Gastrocnemius medialis (tissue), 4 donors: ENCODE data around the gene HMCN1. TPM values are rescaled to one million over a fixed set of nuclear protein-coding genes. Genes with fewer than 3 reads are reported as not detected.

Experiments
- ATAC-seq, 2 donors: fragments of 150-250 bp; one replicate each; pipeline ENCODE4 v1.9.1; 2016
- DNase-seq, 2 donors: peaks; one replicate each; pipeline ENCODE4 v3.0.0-alpha.2; 2019
- H3K27ac ChIP-seq, 4 donors: fragments of 200-600 bp; sonication (generic); 1 replicate in 1 of 4; 2 replicates in 3 of 4; pipeline ENCODE4 v1.5.1; 2016 to 2018; ENCODE audit warnings: mild to moderate bottlenecking in 2 of 4, moderate library complexity in 1 of 4
- H3K27me3 ChIP-seq, 3 donors: fragments of 200-600 bp; sonication (generic) in 2 of 3; 1 replicate in 1 of 3; 2 replicates in 2 of 3; pipeline versions ENCODE4 v1.5.1 to v1.6.0; 2016 to 2019; ENCODE audit warnings: mild to moderate bottlenecking in 1 of 3, moderate library complexity in 1 of 3
- H3K36me3 ChIP-seq, 2 donors: fragments of 200-600 bp; sonication (generic) in 1 of 2; one replicate each; pipeline ENCODE4 v1.5.1; 2017 to 2018
- H3K4me1 ChIP-seq, 2 donors: fragments of 200-600 bp; sonication (generic) in 1 of 2; one replicate each; pipeline ENCODE4 v1.5.1; 2016 to 2017; ENCODE audit warnings: mild to moderate bottlenecking in 2 of 2
- H3K4me3 ChIP-seq, 4 donors: fragments of 200-600 bp; sonication (generic) in 3 of 4; 1 replicate in 1 of 4; 2 replicates in 3 of 4; pipeline ENCODE4 v1.5.1; 2016 to 2019; ENCODE audit warnings: mild to moderate bottlenecking in 2 of 4
- H3K9me3 ChIP-seq, 3 donors: fragments of 200-600 bp; sonication (generic) in 2 of 3; 1 replicate in 1 of 3; 2 replicates in 2 of 3; pipeline ENCODE4 v1.5.1; 2016 to 2019
- CTCF ChIP-seq, 5 experiments: fragments of 450-650 bp in 3 of 5; fragments of 200-600 bp in 2 of 5; sonication (generic) in 2 of 5; IDR thresholded peaks in 4 of 5; conservative IDR thresholded peaks in 1 of 5; 1 replicate in 4 of 5; 2 replicates in 1 of 5; pipeline ENCODE4 v1.5.1; 2016 to 2019; ENCODE audit warnings: antibody characterized with exemption in 5 of 5, mild to moderate bottlenecking in 3 of 5, moderate library complexity in 3 of 5
- POLR2A ChIP-seq, 2 donors: fragments of 450-650 bp; IDR thresholded peaks; one replicate each; pipeline ENCODE4 v1.6.1; 2017; ENCODE audit warnings: antibody characterized with exemption in 2 of 2, mild to moderate bottlenecking in 2 of 2, moderate library complexity in 2 of 2
- in situ Hi-C, 4 donors: fragments of 200-750 bp; cut with MboI; loops; one replicate each; pipeline versions ENCODE4 v1.15.0 to v1.8.0; 2017; ENCODE audit warnings: low sequenced_read_pairs in 4 of 4
- intact Hi-C: fragments of 100-400 bp; cut with DNase I; formaldehyde crosslinking; loops from one replicate; pipeline ENCODE4 v1.15.1; 2023; ENCODE audit warnings: low total_unique reads
- total RNA-seq, 4 donors: library from RNA; depleted of rRNA; stranded (reverse); fragments of >200 nt; gene quantifications; one replicate each; pipeline versions ENCODE4 v1.1.0 to v1.2.3, GENCODE V29; 2016

HMCN1 gene
- total RNA-seq, 4 donors from 2014 or later: 2.6 to 7.5 (median 5.1) TPM

- H3K36me3 ChIP-seq: no peaks in the 10 kb centered on the region
Measured at GRCh38 chr1:186228749-186229148, 494.6 kb downstream of the HMCN1 start.

GRCh38 chr1:186231861-186232436, 497.8 kb downstream of the HMCN1 start:
- ATAC-seq (no peak), DNase-seq (no peak)
- TF ChIP-seq POLR2A (IDR thresholded peaks at IDR 0.05) (no peak), CTCF (IDR thresholded peaks at IDR 0.05 in 4 of 5, conservative IDR thresholded peaks at IDR 0.05 in 1 of 5) (no peak)
- Histone ChIP-seq H3K4me3 (no peak overlapping the region), H3K27me3 (no peaks in the 10 kb centered on the region), H3K4me1 (no peaks in the 10 kb centered on the region), H3K27ac (no peak overlapping the region), H3K9me3 (no peaks in the 10 kb centered on the region), H3K36me3 (no peaks in the 10 kb centered on the region)
- intact Hi-C loops (no loop called here), in situ Hi-C loops (no loop called here)

More at GRCh38 chr1:186228749-186229148, 494.6 kb downstream of the HMCN1 start:
- no peaks in the 10 kb centered on the region for H3K4me1 ChIP-seq
- no peaks in the 10 kb centered on the region for H3K27me3 ChIP-seq
- no peak overlapping the region for H3K27ac ChIP-seq
- in situ Hi-C loops (no loop called here), intact Hi-C loops (no loop called here)
- ATAC-seq (no peak), DNase-seq (no peak)
- H3K9me3 ChIP-seq: no peaks in the 10 kb centered on the region
- no peak overlapping the region for H3K4me3 ChIP-seq
- no peak for TF ChIP-seq CTCF (IDR thresholded peaks at IDR 0.05 in 4 of 5, conservative IDR thresholded peaks at IDR 0.05 in 1 of 5)
- TF ChIP-seq POLR2A (IDR thresholded peaks at IDR 0.05): no peak

GRCh38 chr1:186234976-186235686, 500.9 kb downstream of the HMCN1 start:
- H3K27ac ChIP-seq: no peak overlapping the region
- H3K4me1 ChIP-seq: no peaks in the 10 kb centered on the region
- no peaks in the 10 kb centered on the region for H3K27me3 ChIP-seq
- no peak for ATAC-seq
- DNase-seq: no peak
- in situ Hi-C loops (no loop called here), intact Hi-C loops (no loop called here)
- H3K36me3 ChIP-seq: no peaks in the 10 kb centered on the region
- TF ChIP-seq POLR2A (IDR thresholded peaks at IDR 0.05): no peak
- no peak for TF ChIP-seq CTCF (IDR thresholded peaks at IDR 0.05 in 4 of 5, conservative IDR thresholded peaks at IDR 0.05 in 1 of 5)
- no peak overlapping the region for H3K4me3 ChIP-seq
- H3K9me3 ChIP-seq: no peaks in the 10 kb centered on the region

- no peak for ATAC-seq
- no peaks in the 10 kb centered on the region for H3K4me1 ChIP-seq
- DNase-seq: no peak
- TF ChIP-seq POLR2A (IDR thresholded peaks at IDR 0.05): no peak
- TF ChIP-seq CTCF (IDR thresholded peaks at IDR 0.05 in 4 of 5, conservative IDR thresholded peaks at IDR 0.05 in 1 of 5): no peak
- intact Hi-C loops: no loop called here
- H3K27me3 ChIP-seq: no peaks in the 10 kb centered on the region
- no peak overlapping the region for H3K27ac ChIP-seq
- H3K9me3 ChIP-seq: no peaks in the 10 kb centered on the region
- no peaks in the 10 kb centered on the region for H3K36me3 ChIP-seq
- in situ Hi-C loops: no loop called here
- H3K4me3 ChIP-seq: no peak overlapping the region
Measured at GRCh38 chr1:186235696-186236095, 501.5 kb downstream of the HMCN1 start.
